Inflammatory macrophage (primary cell): ENCODE results near the gene GJB3.

Experiments
- DNase-seq, 2 donors: peaks; one replicate each; pipeline ENCODE4 v3.0.0-alpha.2; 2020 to 2022

GJB3 gene

GRCh38 chr1:34827341-34827941, 46.4 kb downstream of the GJB3 start:
- DNase-seq: no peak

- DNase-seq: no peak
Measured at GRCh38 chr1:34828611-34829010, 47.6 kb downstream of the GJB3 start.

- DNase-seq: no peak
Measured at GRCh38 chr1:34829250-34829649, 48.2 kb downstream of the GJB3 start.

DNA sequence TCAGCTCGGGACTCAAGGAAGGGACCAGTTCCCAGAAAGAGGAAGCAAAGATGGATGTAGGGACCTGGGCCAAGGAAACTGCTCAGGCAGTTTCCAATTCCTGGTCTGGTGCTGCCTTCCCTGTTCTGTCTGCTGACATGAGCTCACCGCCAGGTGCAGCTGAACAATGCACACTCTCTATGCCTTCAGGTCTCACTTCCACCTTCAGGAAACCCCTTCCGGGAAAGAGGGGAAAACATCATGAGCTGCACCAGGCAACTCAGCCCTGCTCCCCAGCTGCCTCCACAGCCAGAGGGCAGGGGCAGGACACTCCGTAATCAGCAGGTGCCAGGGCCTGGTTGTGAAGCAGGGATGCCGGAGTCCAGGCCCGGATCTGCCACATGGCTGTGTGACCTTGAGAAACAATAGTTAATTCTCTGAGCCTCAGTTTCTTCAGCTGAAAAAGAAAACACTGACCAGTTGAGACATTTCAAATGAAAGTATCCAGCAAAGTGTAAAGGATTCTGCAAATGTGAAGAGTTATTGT, 50.8 kb downstream of the GJB3 start:
- DNase-seq: no peak

DNA sequence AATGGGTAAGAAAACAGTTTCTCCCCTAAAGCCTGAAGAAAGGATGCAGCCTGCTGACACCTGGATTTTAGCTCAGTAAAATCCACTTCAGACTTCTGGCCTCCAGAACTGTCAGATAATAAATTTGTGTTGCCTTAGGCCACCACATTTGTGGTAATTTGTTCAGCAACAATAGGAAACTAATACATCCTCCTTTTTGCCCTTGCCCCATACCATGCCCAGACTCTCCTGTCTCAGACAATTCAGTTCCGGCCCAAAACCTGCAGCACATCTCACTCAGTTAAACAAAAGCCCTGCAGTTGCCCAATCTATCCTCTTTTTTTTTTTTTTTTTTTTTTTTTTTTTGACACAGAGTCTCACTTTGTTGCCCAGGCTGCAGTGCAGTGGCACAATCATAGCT, 52.7 kb downstream of the GJB3 start:
- no peak for DNase-seq
